Thyroid gland (tissue), 4 donors: ENCODE measurements around the gene TTR.

Source experiments
- POLR2A ChIP-seq, 2 donors: fragments of 450-650 bp; IDR thresholded peaks; one replicate each; pipeline ENCODE4 v1.6.1; 2017; ENCODE audit warnings: antibody characterized with exemption in 2 of 2, mild to moderate bottlenecking in 2 of 2, moderate library complexity in 1 of 2
- TF ChIP-seq, protein P1 (sequence below), 6 experiments: fragments of 200-600 bp in 3 of 6; fragments of 450-650 bp in 3 of 6; sonication (generic) in 3 of 6; IDR thresholded peaks; one replicate each; pipeline ENCODE4 v1.5.1; 2016 to 2019; ENCODE audit warnings: antibody characterized with exemption in 6 of 6, mild to moderate bottlenecking in 2 of 6, inconsistent platforms in 1 of 6, moderate library complexity in 1 of 6

DNA sequence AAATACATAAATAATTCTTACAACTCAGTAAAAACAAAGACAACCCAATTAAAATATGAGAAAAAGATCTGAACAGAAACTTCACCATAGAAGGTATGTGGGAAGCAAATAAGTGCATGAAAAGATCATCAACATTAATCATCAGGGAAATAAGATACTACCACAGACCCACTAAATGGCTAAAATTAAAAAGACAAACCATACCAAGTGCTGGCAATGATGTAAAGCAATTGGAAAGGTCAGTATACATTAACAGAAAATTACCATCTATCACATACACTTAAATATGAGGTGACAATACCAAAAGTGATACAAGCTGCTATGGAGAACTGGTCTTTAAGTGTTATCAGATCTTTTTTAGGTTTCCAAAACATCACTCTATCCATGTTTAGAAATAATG is 44.7 kb downstream of the TTR start:
- TF ChIP-seq, protein P1, sequence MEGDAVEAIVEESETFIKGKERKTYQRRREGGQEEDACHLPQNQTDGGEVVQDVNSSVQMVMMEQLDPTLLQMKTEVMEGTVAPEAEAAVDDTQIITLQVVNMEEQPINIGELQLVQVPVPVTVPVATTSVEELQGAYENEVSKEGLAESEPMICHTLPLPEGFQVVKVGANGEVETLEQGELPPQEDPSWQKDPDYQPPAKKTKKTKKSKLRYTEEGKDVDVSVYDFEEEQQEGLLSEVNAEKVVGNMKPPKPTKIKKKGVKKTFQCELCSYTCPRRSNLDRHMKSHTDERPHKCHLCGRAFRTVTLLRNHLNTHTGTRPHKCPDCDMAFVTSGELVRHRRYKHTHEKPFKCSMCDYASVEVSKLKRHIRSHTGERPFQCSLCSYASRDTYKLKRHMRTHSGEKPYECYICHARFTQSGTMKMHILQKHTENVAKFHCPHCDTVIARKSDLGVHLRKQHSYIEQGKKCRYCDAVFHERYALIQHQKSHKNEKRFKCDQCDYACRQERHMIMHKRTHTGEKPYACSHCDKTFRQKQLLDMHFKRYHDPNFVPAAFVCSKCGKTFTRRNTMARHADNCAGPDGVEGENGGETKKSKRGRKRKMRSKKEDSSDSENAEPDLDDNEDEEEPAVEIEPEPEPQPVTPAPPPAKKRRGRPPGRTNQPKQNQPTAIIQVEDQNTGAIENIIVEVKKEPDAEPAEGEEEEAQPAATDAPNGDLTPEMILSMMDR (IDR thresholded peaks at IDR 0.05) = no peak
- TF ChIP-seq POLR2A (IDR thresholded peaks at IDR 0.05) = no peak
